GM12891 (cell line): ENCODE data around the gene KCNQ2.

Source experiments
- POLR2AphosphoS5 ChIP-seq: IDR thresholded peaks from 2 replicates; pipeline ENCODE4 v1.6.1; 2011; ENCODE audit warnings: low read depth, low read length, control low read depth
- SPI1 ChIP-seq: IDR thresholded peaks from 2 replicates; pipeline ENCODE4 v1.6.1; 2011; ENCODE audit warnings: low read depth, low read length, control low read depth

DNA sequence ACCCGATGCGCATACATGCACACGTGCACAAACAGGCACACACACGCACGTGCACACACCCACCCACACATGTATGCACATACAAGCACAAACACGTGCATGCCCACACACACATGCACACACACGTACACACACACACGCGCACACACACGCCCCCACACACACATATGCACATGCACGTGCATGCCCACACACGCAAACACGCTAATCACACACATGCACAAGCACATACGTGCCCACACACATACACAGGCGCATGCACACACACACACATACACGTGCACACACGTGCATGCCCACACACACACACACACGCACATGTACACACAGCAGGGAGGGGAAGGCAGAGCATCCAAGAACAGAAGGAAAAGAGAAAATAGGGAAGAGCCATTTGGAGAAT is 84.5 kb downstream of the KCNQ2 start:
- TF ChIP-seq POLR2AphosphoS5 (no peak), SPI1 (no peak)
